WERI-Rb-1 (cell line): ENCODE results near the gene CEP85.

Experiments
- DNase-seq: peaks from one replicate; pipeline ENCODE4 v3.0.0-alpha.2; 2020
- H3K27ac ChIP-seq: fragments of 250-450 bp; sonication (Bioruptor Pico); 2 replicates; pipeline ENCODE4 v1.5.1; 2020; ENCODE audit warnings: mild to moderate bottlenecking, moderate library complexity
- H3K27me3 ChIP-seq: fragments of 250-450 bp; sonication (Bioruptor Pico); 2 replicates; pipeline ENCODE4 v1.5.1; 2021; ENCODE audit warnings: mild to moderate bottlenecking, low read depth, moderate library complexity; ENCODE audit not compliant: insufficient read depth, severe bottlenecking
- H3K36me3 ChIP-seq: fragments of 250-450 bp; sonication (Bioruptor Pico); 2 replicates; pipeline ENCODE4 v1.5.1; 2020; ENCODE audit warnings: mild to moderate bottlenecking, moderate library complexity
- H3K4me3 ChIP-seq: 2 replicates; pipeline ENCODE4 v1.5.1; 2011; ENCODE audit warnings: low read depth, mild to moderate bottlenecking, control low read depth, low read length
- H3K9me3 ChIP-seq: fragments of 250-450 bp; sonication (Bioruptor Pico); 2 replicates; pipeline ENCODE4 v1.5.1; 2021; ENCODE audit warnings: mild to moderate bottlenecking, moderate library complexity; ENCODE audit not compliant: severe bottlenecking
- CTCF ChIP-seq: IDR thresholded peaks from 2 replicates; pipeline ENCODE4 v1.5.1; 2011; ENCODE audit warnings: low read depth, mild to moderate bottlenecking, control low read depth, inconsistent platforms, low read length

Gene CEP85

GRCh38 chr1:26280333-26281042, 46.5 kb downstream of the CEP85 start:
- DNase-seq, result peak; percentile 58
- H3K36me3 ChIP-seq, result peaks cover 46% of the 10 kb centered on the region
- H3K27ac ChIP-seq, result peak overlapping the region; percentile 88
- TF ChIP-seq CTCF, result no peak
- H3K9me3 ChIP-seq, result no peaks in the 10 kb centered on the region
- peak overlapping the region; percentile 55 for H3K4me3 ChIP-seq
- no peaks in the 10 kb centered on the region for H3K27me3 ChIP-seq

GRCh38 chr1:26281091-26281958, 47.3 kb downstream of the CEP85 start:
- no peak for TF ChIP-seq CTCF
- Histone ChIP-seq H3K36me3 (peaks cover 38% of the 10 kb centered on the region), H3K4me3 (no peak overlapping the region)

GRCh38 chr1:26281971-26282370, 48.0 kb downstream of the CEP85 start:
- no peak for DNase-seq
- Histone ChIP-seq H3K4me3 (no peak overlapping the region), H3K36me3 (peaks cover 31% of the 10 kb centered on the region)

More at GRCh38 chr1:26281091-26281958, 47.3 kb downstream of the CEP85 start:
- H3K9me3 ChIP-seq, result no peaks in the 10 kb centered on the region
- no peaks in the 10 kb centered on the region for H3K27me3 ChIP-seq
- no peak overlapping the region for H3K27ac ChIP-seq
- no peak for DNase-seq

GRCh38 chr1:26282401-26282918, 48.5 kb downstream of the CEP85 start:
- no peak for DNase-seq
- H3K36me3 ChIP-seq, result peaks cover 27% of the 10 kb centered on the region
- no peaks in the 10 kb centered on the region for H3K27me3 ChIP-seq
- H3K9me3 ChIP-seq, result no peaks in the 10 kb centered on the region
- TF ChIP-seq CTCF, result no peak
- no peak overlapping the region for H3K27ac ChIP-seq
- no peak overlapping the region for H3K4me3 ChIP-seq

More at GRCh38 chr1:26281971-26282370, 48.0 kb downstream of the CEP85 start:
- no peak for TF ChIP-seq CTCF
- Histone ChIP-seq H3K27me3 (no peaks in the 10 kb centered on the region), H3K9me3 (no peaks in the 10 kb centered on the region), H3K27ac (no peak overlapping the region)

GRCh38 chr1:26283279-26283853, 49.4 kb downstream of the CEP85 start:
- Histone ChIP-seq H3K36me3 (peaks cover 17% of the 10 kb centered on the region), H3K4me3 (no peak overlapping the region)
- no peak for DNase-seq

More at GRCh38 chr1:26283279-26283853, 49.4 kb downstream of the CEP85 start:
- Histone ChIP-seq H3K9me3 (no peaks in the 10 kb centered on the region), H3K27ac (no peak overlapping the region), H3K27me3 (no peaks in the 10 kb centered on the region)
- TF ChIP-seq CTCF, result no peak
